Coronary artery (tissue), 2 donors: ENCODE measurements around the gene CCDC69.
"Not testable (repeated sequence)": the region's sequence is repeated elsewhere in the genome, so short reads cannot be mapped to it uniquely, and the experiment has no call there.

Experiments used
- DNase-seq: peaks from one replicate; pipeline ENCODE4 v3.0.0-alpha.2; 2017; ENCODE audit warnings: low spot score
- H3K27ac ChIP-seq, 2 donors: fragments of 200-600 bp; sonication (generic); one replicate each; pipeline ENCODE4 v1.5.1; 2016 to 2019
- H3K4me3 ChIP-seq: fragments of 200-600 bp; sonication (generic); 2 replicates; pipeline ENCODE4 v1.5.1; 2016; ENCODE audit warnings: mild to moderate bottlenecking, moderate library complexity
- CTCF ChIP-seq: fragments of 200-600 bp; sonication (generic); IDR thresholded peaks from one replicate; pipeline ENCODE4 v1.5.1; 2019; ENCODE audit warnings: antibody characterized with exemption

The CCDC69 gene

GRCh38 chr5:151204051-151204450 is 19.8 kb downstream of the CCDC69 start:
- Histone ChIP-seq H3K27ac (no peak overlapping the region), H3K4me3 (no peak overlapping the region)
- no peak for TF ChIP-seq CTCF
- no peak for DNase-seq

- TF ChIP-seq CTCF = no peak
- no peak for DNase-seq
- Histone ChIP-seq H3K4me3 (no peak overlapping the region), H3K27ac (no peak overlapping the region)
Measured at GRCh38 chr5:151202381-151203139, 21.3 kb downstream of the CCDC69 start.

GRCh38 chr5:151200913-151201595 is 22.8 kb downstream of the CCDC69 start:
- no peak overlapping the region for H3K4me3 ChIP-seq
- DNase-seq = peak; percentile 17
- TF ChIP-seq CTCF = no peak
- H3K27ac ChIP-seq = no peak overlapping the region

GRCh38 chr5:151199581-151200185 is 24.2 kb downstream of the CCDC69 start:
- no peak for TF ChIP-seq CTCF
- no peak overlapping the region for H3K27ac ChIP-seq
- H3K4me3 ChIP-seq = no peak overlapping the region
- DNase-seq = peak; percentile 12

GRCh38 chr5:151198861-151199260 is 25.0 kb downstream of the CCDC69 start:
- TF ChIP-seq CTCF = no peak
- no peak overlapping the region for H3K27ac ChIP-seq
- H3K4me3 ChIP-seq = no peak overlapping the region
- DNase-seq = peak; percentile 64

GRCh38 chr5:151197291-151197600 is 26.6 kb downstream of the CCDC69 start:
- not testable (repeated sequence) for H3K4me3 ChIP-seq, H3K27ac ChIP-seq, DNase-seq

- Histone ChIP-seq H3K4me3 (no peak overlapping the region), H3K27ac (peak overlapping the region in 1 of 2 donors; percentile 65)
- no peak for DNase-seq
- no peak for TF ChIP-seq CTCF
Measured at GRCh38 chr5:151196556-151197290, 27.2 kb downstream of the CCDC69 start.
